Measurements from ENCODE around the gene HAUS2.

The HAUS2 gene

GRCh38 chr15:42608752-42609488 is 60.3 kb downstream of the HAUS2 start:
- no peak for DNase-seq (ENCODE audit: low read depth in 3 of 3)

GRCh38 chr15:42611532-42611931 is 62.9 kb downstream of the HAUS2 start:
- no peak for DNase-seq (ENCODE audit: low read depth in 3 of 3)

- DNase-seq (ENCODE audit: low read depth in 3 of 3) = no peak
These were observed 63.8 kb downstream of the HAUS2 start for GRCh38 chr15:42612367-42612912.

- DNase-seq (ENCODE audit: low read depth in 3 of 3) = no peak
These were observed 67.5 kb downstream of the HAUS2 start for GRCh38 chr15:42616107-42616506.
